Gastroesophageal sphincter (tissue), 4 donors: ENCODE results near the gene SECTM1. TPM values are rescaled to one million over a fixed set of nuclear protein-coding genes. Genes with fewer than 3 reads are reported as not detected.
"Not testable (repeated sequence)": the region's sequence is repeated elsewhere in the genome, so short reads cannot be mapped to it uniquely, and the experiment has no call there.

Source experiments
- ATAC-seq: fragments of 150-250 bp; one replicate; pipeline ENCODE4 v1.9.1; 2016; ENCODE audit warnings: mild to moderate bottlenecking, moderate library complexity
- H3K27ac ChIP-seq, 4 donors: fragments of 200-600 bp; sonication (generic) in 3 of 4; 1 replicate in 3 of 4; 2 replicates in 1 of 4; pipeline ENCODE4 v1.5.1; 2016 to 2019
- H3K27me3 ChIP-seq: fragments of 200-600 bp; sonication (generic); one replicate; pipeline ENCODE4 v1.5.1; 2019
- H3K36me3 ChIP-seq, 2 donors: fragments of 200-600 bp; sonication (generic); one replicate each; pipeline ENCODE4 v1.5.1; 2019; ENCODE audit warnings: control low read depth in 1 of 2
- H3K4me1 ChIP-seq, 3 donors: fragments of 200-600 bp; sonication (generic); 1 replicate in 2 of 3; 2 replicates in 1 of 3; pipeline ENCODE4 v1.5.1; 2016 to 2019; ENCODE audit warnings: control low read depth in 2 of 3
- H3K4me3 ChIP-seq, 2 donors: fragments of 200-600 bp; sonication (generic); one replicate each; pipeline ENCODE4 v1.5.1; 2019; ENCODE audit warnings: mild to moderate bottlenecking in 1 of 2, moderate library complexity in 1 of 2
- H3K9me3 ChIP-seq, 3 donors: fragments of 200-600 bp; sonication (generic); one replicate each; pipeline ENCODE4 v1.5.1; 2017 to 2019; ENCODE audit warnings: control low read depth in 2 of 3
- EP300 ChIP-seq: sonication (generic); formaldehyde crosslinking; IDR thresholded peaks from one replicate; pipeline ENCODE4 v1.6.1; 2017; ENCODE audit warnings: antibody characterized with exemption, mild to moderate bottlenecking
- POLR2A ChIP-seq, 2 donors: fragments of 450-650 bp; IDR thresholded peaks; one replicate each; pipeline ENCODE4 v1.6.1; 2017; ENCODE audit warnings: antibody characterized with exemption in 2 of 2, mild to moderate bottlenecking in 2 of 2, moderate library complexity in 1 of 2
- POLR2AphosphoS5 ChIP-seq: sonication (generic); formaldehyde crosslinking; IDR thresholded peaks from one replicate; pipeline ENCODE4 v1.6.1; 2017; ENCODE audit warnings: antibody characterized with exemption
- WGBS, 2 donors: methylation state at CpG; one replicate each; pipeline ENCODE4 v1.1.5; 2018; ENCODE audit warnings: low coverage in 1 of 2; 5-methylcytosine and 5-hydroxymethylcytosine counted together
- total RNA-seq, 4 donors: library from RNA; depleted of rRNA; stranded (reverse); fragments of >200 nt; gene quantifications; one replicate each; pipeline ENCODE4 v1.1.0, GENCODE V29; 2016
- TF ChIP-seq, protein P1 (sequence below), 4 experiments: fragments of 200-600 bp in 2 of 4; fragments of 450-650 bp in 2 of 4; sonication (generic) in 1 of 4; IDR thresholded peaks; one replicate each; pipeline ENCODE4 v1.5.1; 2017 to 2019; ENCODE audit warnings: antibody characterized with exemption in 4 of 4, mild to moderate bottlenecking in 2 of 4, moderate library complexity in 2 of 4

Gene SECTM1
- total RNA-seq, 4 donors from 2014 or later, result 6.1 to 22.3 (median 17.6) TPM

DNA sequence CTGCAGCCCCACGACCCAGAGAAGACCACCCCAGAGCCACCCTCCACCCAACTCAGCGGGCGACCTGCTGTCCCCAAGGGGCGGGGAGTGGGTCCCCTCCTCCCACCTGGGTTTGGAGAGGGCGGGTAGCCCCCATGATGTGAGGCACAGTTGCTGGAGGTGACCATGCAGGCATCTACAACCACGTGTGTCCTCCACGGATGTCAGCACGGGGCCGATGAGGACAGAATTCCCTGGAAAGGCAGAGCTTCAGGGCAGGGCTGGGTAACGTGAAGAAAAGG, 45.1 kb upstream of the SECTM1 start:
- Histone ChIP-seq H3K4me1 (no peaks in the 10 kb centered on the region), H3K4me3 (no peak overlapping the region), H3K9me3 (no peaks in the 10 kb centered on the region), H3K27ac (no peak overlapping the region), H3K36me3 (no peaks in the 10 kb centered on the region), H3K27me3 (peaks cover 90% of the 10 kb centered on the region)
- ATAC-seq, result no peak
- TF ChIP-seq EP300 (no peak), POLR2A (IDR thresholded peaks at IDR 0.05) (no peak), POLR2AphosphoS5 (no peak)
- TF ChIP-seq, protein P1, sequence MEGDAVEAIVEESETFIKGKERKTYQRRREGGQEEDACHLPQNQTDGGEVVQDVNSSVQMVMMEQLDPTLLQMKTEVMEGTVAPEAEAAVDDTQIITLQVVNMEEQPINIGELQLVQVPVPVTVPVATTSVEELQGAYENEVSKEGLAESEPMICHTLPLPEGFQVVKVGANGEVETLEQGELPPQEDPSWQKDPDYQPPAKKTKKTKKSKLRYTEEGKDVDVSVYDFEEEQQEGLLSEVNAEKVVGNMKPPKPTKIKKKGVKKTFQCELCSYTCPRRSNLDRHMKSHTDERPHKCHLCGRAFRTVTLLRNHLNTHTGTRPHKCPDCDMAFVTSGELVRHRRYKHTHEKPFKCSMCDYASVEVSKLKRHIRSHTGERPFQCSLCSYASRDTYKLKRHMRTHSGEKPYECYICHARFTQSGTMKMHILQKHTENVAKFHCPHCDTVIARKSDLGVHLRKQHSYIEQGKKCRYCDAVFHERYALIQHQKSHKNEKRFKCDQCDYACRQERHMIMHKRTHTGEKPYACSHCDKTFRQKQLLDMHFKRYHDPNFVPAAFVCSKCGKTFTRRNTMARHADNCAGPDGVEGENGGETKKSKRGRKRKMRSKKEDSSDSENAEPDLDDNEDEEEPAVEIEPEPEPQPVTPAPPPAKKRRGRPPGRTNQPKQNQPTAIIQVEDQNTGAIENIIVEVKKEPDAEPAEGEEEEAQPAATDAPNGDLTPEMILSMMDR (IDR thresholded peaks at IDR 0.05), result no peak
- 53% methylated on average over 3 of the region's 10 CpGs; no CpG with 5 or more reads in 1 of the 2 donors for WGBS, 2 donors

- Histone ChIP-seq H3K4me3 (no peak overlapping the region), H3K27me3 (peaks cover 90% of the 10 kb centered on the region), H3K36me3 (no peaks in the 10 kb centered on the region), H3K4me1 (no peaks in the 10 kb centered on the region), H3K9me3 (no peaks in the 10 kb centered on the region), H3K27ac (no peak overlapping the region)
- WGBS, 2 donors, result 80% methylated on average over 10 of the region's 31 CpGs; no CpG with 5 or more reads in 1 of the 2 donors
- ATAC-seq, result no peak
- TF ChIP-seq POLR2AphosphoS5 (no peak), POLR2A (IDR thresholded peaks at IDR 0.05) (no peak), EP300 (no peak)
- TF ChIP-seq, protein P1 (IDR thresholded peaks at IDR 0.05), result no peak
Observed at GRCh38 chr17:82377924-82378740, 44.6 kb upstream of the SECTM1 start.

GRCh38 chr17:82377294-82377693, 43.7 kb upstream of the SECTM1 start:
- 0 to 13% methylated on average over 2 of the region's 5 CpGs for WGBS, 2 donors
- H3K4me1 ChIP-seq, H3K9me3 ChIP-seq, ATAC-seq, H3K36me3 ChIP-seq, H3K27ac ChIP-seq, H3K4me3 ChIP-seq: not testable (repeated sequence)
- H3K27me3 ChIP-seq, result peaks cover 90% of the 10 kb centered on the region

DNA sequence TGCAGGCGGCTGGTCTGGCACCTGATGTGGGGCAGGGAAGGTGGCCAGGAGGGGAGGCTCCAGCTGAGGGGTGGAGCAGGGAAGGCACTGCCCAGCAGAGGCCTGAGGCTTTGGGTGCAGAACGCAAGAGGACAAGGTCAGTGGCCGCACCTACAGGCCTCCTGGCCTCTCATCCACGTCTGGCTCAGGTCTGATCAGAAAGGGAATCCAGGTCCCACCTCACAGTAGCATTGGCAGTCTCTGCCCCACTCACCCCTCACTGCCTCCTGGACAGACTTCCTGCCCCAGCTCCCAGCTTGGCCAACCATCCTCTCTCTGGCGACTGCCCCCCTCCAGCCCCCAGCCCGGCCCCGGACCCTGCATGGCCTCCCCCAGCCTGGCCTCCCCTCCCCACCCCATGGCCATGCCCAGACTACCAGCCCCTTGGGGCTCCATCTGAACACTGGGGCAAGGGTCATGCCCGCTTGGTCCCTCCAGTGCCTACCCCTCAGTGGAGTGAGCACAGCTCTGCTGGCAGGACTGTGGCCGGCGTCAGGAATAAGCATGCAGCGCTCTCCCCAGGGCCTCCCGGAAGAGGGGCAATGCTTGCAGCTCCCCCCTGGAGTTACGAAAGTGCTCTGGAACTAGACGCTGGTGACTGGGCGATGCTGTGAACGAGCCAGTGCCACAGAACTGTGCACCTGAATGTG, 42.6 kb upstream of the SECTM1 start:
- peaks cover 93% of the 10 kb centered on the region for H3K27me3 ChIP-seq
- no peaks in the 10 kb centered on the region for H3K36me3 ChIP-seq
- WGBS, 2 donors, result 51 to 65% methylated on average over 4 to 5 of the region's 16 CpGs
- TF ChIP-seq, protein P1 (IDR thresholded peaks at IDR 0.05), result no peak
- no peak for TF ChIP-seq EP300
- no peak for TF ChIP-seq POLR2A (IDR thresholded peaks at IDR 0.05)
- TF ChIP-seq POLR2AphosphoS5, result no peak
- no peak overlapping the region for H3K4me3 ChIP-seq
- ATAC-seq, result peak; percentile 11
- no peaks in the 10 kb centered on the region for H3K9me3 ChIP-seq
- H3K27ac ChIP-seq, result no peak overlapping the region
- peaks cover 0 to 14% (median 3%) of the 10 kb centered on the region in 3 donors for H3K4me1 ChIP-seq

DNA sequence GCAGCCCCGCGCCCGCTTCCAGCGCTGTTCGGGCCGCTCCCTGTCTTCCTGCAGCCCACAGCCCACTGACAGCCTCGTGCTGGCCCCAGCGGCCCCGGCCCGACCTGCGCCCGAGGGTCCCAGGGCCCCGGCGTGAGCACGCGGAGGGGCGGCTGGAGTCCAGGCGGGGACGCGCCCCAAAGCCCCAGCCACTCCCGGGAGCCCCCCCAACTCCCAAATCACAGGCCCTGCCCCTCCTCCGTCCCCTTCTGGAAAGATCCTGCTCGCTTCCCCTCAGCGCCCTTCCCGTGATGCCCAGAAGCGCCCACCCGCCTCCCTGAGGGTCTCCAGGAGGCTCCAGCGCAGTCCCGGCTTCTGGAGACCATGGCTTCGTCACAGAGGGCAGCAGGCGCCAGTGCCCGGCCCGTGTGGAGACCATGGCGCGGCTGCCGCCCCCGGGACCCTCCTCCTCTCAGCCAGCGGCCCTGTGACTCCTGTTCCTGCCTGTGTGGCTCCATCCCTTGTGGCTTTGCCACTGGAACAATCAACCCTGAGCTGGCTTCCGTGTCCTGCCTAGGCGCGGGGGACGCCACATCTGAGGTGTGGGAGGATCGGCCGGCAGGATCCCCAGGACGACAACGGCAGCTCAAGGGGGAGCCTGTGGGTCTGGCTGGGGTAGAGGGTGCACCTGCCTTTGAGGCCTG, 41.9 kb upstream of the SECTM1 start:
- H3K36me3 ChIP-seq, result no peaks in the 10 kb centered on the region

More for the DNA sequence above, 41.9 kb upstream of the SECTM1 start:
- H3K9me3 ChIP-seq, result no peaks in the 10 kb centered on the region
- peaks cover 0 to 21% (median 9%) of the 10 kb centered on the region in 3 donors for H3K4me1 ChIP-seq
- WGBS, 2 donors, result no CpG with 5 or more reads among the region's 46 CpGs
- TF ChIP-seq EP300 (no peak), POLR2AphosphoS5 (no peak), POLR2A (IDR thresholded peaks at IDR 0.05) (no peak)
- TF ChIP-seq, protein P1 (IDR thresholded peaks at IDR 0.05), result no peak
- H3K4me3 ChIP-seq, result no peak overlapping the region
- H3K27me3 ChIP-seq, result peaks cover 96% of the 10 kb centered on the region
- no peak for ATAC-seq
- no peak overlapping the region for H3K27ac ChIP-seq
